Glutamatergic neuron (in vitro differentiated cells): Measurements from ENCODE around the gene ERBIN. TPM values are rescaled to one million over a fixed set of nuclear protein-coding genes. Genes with fewer than 3 reads are reported as not detected.
"Not testable (repeated sequence)": the region's sequence is repeated elsewhere in the genome, so short reads cannot be mapped to it uniquely, and the experiment has no call there.

Source experiments
- DNase-seq: peaks from one replicate; pipeline ENCODE4 v3.0.0; 2022
- H3K27ac Mint-ChIP-seq: one replicate; pipeline ENCODE4 v1.8.0; 2020; ENCODE audit warnings: mild to moderate bottlenecking, mixed read lengths, inconsistent platforms; ENCODE audit not compliant: unreplicated experiment
- H3K27me3 Mint-ChIP-seq: one replicate; pipeline ENCODE4 v1.8.0; 2020; ENCODE audit warnings: mild to moderate bottlenecking, moderate library complexity, mixed read lengths, inconsistent platforms; ENCODE audit not compliant: unreplicated experiment
- H3K36me3 Mint-ChIP-seq: one replicate; pipeline ENCODE4 v1.8.0; 2020; ENCODE audit warnings: mild to moderate bottlenecking, mixed read lengths, inconsistent platforms; ENCODE audit not compliant: unreplicated experiment
- H3K4me1 Mint-ChIP-seq: one replicate; pipeline ENCODE4 v1.8.0; 2020; ENCODE audit warnings: mild to moderate bottlenecking, low read depth, mixed read lengths, inconsistent platforms; ENCODE audit not compliant: unreplicated experiment
- H3K4me3 Mint-ChIP-seq: one replicate; pipeline ENCODE4 v1.8.0; 2020; ENCODE audit warnings: mild to moderate bottlenecking, mixed read lengths, inconsistent platforms; ENCODE audit not compliant: unreplicated experiment
- H3K9me3 Mint-ChIP-seq: one replicate; pipeline ENCODE4 v1.8.0; 2020; ENCODE audit warnings: mild to moderate bottlenecking, moderate library complexity, mixed read lengths, inconsistent platforms; ENCODE audit not compliant: unreplicated experiment
- CTCF ChIP-seq: fragments of 200-600 bp; sonication (generic); IDR thresholded peaks from one replicate; pipeline ENCODE4 v1.5.0; 2021; ENCODE audit not compliant: partially characterized antibody, unreplicated experiment
- total RNA-seq: library from RNA; stranded (reverse); fragmentation: NEBNext Ultra II Directional; extraction: Animal tissue kit (Norgen Biotek cat#: 25700); gene quantifications from one replicate; pipeline ENCODE4 v1.2.1, GENCODE V29; 2021; ENCODE audit not compliant: unreplicated experiment

Gene ERBIN
- total RNA-seq, 1 donor from 2014 or later: 67.7 TPM

GRCh38 chr5:65969539-65970393 is 43.4 kb downstream of the ERBIN start:
- H3K36me3 Mint-ChIP-seq: peaks cover 9% of the 10 kb centered on the region
- no peaks in the 10 kb centered on the region for H3K27me3 Mint-ChIP-seq
- no peaks in the 10 kb centered on the region for H3K9me3 Mint-ChIP-seq
- H3K4me3 Mint-ChIP-seq: no peak overlapping the region
- peaks cover 13% of the 10 kb centered on the region for H3K4me1 Mint-ChIP-seq
- no peak overlapping the region for H3K27ac Mint-ChIP-seq
- no peak for TF ChIP-seq CTCF
- no peak for DNase-seq

GRCh38 chr5:65970481-65971367 is 44.3 kb downstream of the ERBIN start:
- peaks cover 13% of the 10 kb centered on the region for H3K4me1 Mint-ChIP-seq
- no peak overlapping the region for H3K4me3 Mint-ChIP-seq
- no peaks in the 10 kb centered on the region for H3K27me3 Mint-ChIP-seq
- peaks cover 11% of the 10 kb centered on the region for H3K36me3 Mint-ChIP-seq
- peak overlapping the region; percentile 49 for H3K27ac Mint-ChIP-seq
- no peak for TF ChIP-seq CTCF
- peaks cover 4% of the 10 kb centered on the region for H3K9me3 Mint-ChIP-seq
- DNase-seq: no peak

- no peak overlapping the region for H3K4me3 Mint-ChIP-seq
- H3K27ac Mint-ChIP-seq: peak overlapping the region; percentile 50
- H3K27me3 Mint-ChIP-seq: no peaks in the 10 kb centered on the region
- peaks cover 15% of the 10 kb centered on the region for H3K4me1 Mint-ChIP-seq
- H3K9me3 Mint-ChIP-seq: peaks cover 5% of the 10 kb centered on the region
- DNase-seq: no peak
- no peak for TF ChIP-seq CTCF
- peaks cover 13% of the 10 kb centered on the region for H3K36me3 Mint-ChIP-seq
Observed at GRCh38 chr5:65971643-65972042, 45.3 kb downstream of the ERBIN start.

- H3K4me1 Mint-ChIP-seq: peaks cover 15% of the 10 kb centered on the region
- not testable (repeated sequence) for H3K27me3 Mint-ChIP-seq, H3K4me3 Mint-ChIP-seq, H3K9me3 Mint-ChIP-seq, DNase-seq, H3K27ac Mint-ChIP-seq
- H3K36me3 Mint-ChIP-seq: peaks cover 14% of the 10 kb centered on the region
Observed at GRCh38 chr5:65972896-65973295, 46.5 kb downstream of the ERBIN start.

GRCh38 chr5:65978251-65978650 is 51.9 kb downstream of the ERBIN start:
- TF ChIP-seq CTCF: no peak
- H3K4me3 Mint-ChIP-seq: no peak overlapping the region
- peaks cover 14% of the 10 kb centered on the region for H3K9me3 Mint-ChIP-seq
- peak overlapping the region; percentile 52 for H3K27ac Mint-ChIP-seq
- H3K36me3 Mint-ChIP-seq: peaks cover 27% of the 10 kb centered on the region
- H3K27me3 Mint-ChIP-seq: no peaks in the 10 kb centered on the region
- DNase-seq: no peak
- H3K4me1 Mint-ChIP-seq: peaks cover 2% of the 10 kb centered on the region
